HG03064 (cell line): ENCODE data around the gene ZBTB21.

ENCODE experiments used
- ATAC-seq: cut with Tn5 transposase; IDR thresholded peaks from one replicate; pipeline ENCODE4 v1.9.1; 2021; ENCODE audit warnings: low read depth; ENCODE audit not compliant: unreplicated experiment

Gene ZBTB21

GRCh38 chr21:42009831-42010506 lies at the start of gene ZBTB21:
TSS of gene ZBTB21 (minus strand) at chr21:42010360. CDS start at chr21:41994095, 16,265 bp downstream.
- peak; percentile 64 for ATAC-seq

GRCh38 chr21:42059721-42060120 lies 49.6 kb upstream of the ZBTB21 start:
- no peak for ATAC-seq

GRCh38 chr21:42059141-42059540 lies 49.0 kb upstream of the ZBTB21 start:
- no peak for ATAC-seq

GRCh38 chr21:42058631-42059111 lies 48.5 kb upstream of the ZBTB21 start:
- ATAC-seq = no peak

GRCh38 chr21:42057851-42058437 lies 47.8 kb upstream of the ZBTB21 start:
- no peak for ATAC-seq

- no peak for ATAC-seq
Observed at GRCh38 chr21:42056996-42057689, 47.0 kb upstream of the ZBTB21 start.

- ATAC-seq = no peak
Observed at GRCh38 chr21:42056468-42056867, 46.3 kb upstream of the ZBTB21 start.

- ATAC-seq = no peak
Observed at GRCh38 chr21:42055425-42055824, 45.3 kb upstream of the ZBTB21 start.

GRCh38 chr21:42051788-42052187 lies 41.6 kb upstream of the ZBTB21 start:
- no peak for ATAC-seq

- no peak for ATAC-seq
Observed at GRCh38 chr21:42049578-42050430, 39.6 kb upstream of the ZBTB21 start.

GRCh38 chr21:42048870-42049577 lies 38.9 kb upstream of the ZBTB21 start:
- no peak for ATAC-seq

GRCh38 chr21:42047821-42048613 lies 37.9 kb upstream of the ZBTB21 start:
- no peak for ATAC-seq

- ATAC-seq = no peak
Observed at GRCh38 chr21:42044871-42045495, 34.8 kb upstream of the ZBTB21 start.

- no peak for ATAC-seq
Observed at GRCh38 chr21:42043961-42044360, 33.8 kb upstream of the ZBTB21 start.

GRCh38 chr21:42043201-42043895 lies 33.2 kb upstream of the ZBTB21 start:
- ATAC-seq = no peak

- no peak for ATAC-seq
Observed at GRCh38 chr21:42042651-42043050, 32.5 kb upstream of the ZBTB21 start.

- ATAC-seq = no peak
Observed at GRCh38 chr21:42041711-42042110, 31.6 kb upstream of the ZBTB21 start.

- ATAC-seq = no peak
Observed at GRCh38 chr21:42041246-42041645, 31.1 kb upstream of the ZBTB21 start.
